Measurements from ENCODE around the gene TLDC2.
A peak's percentile ranks its signal among the peaks of the same experiment; 100 is the strongest.
"Not testable (repeated sequence)": the region's sequence is repeated elsewhere in the genome, so short reads cannot be mapped to it uniquely, and the experiment has no call there.

Gene TLDC2

DNA sequence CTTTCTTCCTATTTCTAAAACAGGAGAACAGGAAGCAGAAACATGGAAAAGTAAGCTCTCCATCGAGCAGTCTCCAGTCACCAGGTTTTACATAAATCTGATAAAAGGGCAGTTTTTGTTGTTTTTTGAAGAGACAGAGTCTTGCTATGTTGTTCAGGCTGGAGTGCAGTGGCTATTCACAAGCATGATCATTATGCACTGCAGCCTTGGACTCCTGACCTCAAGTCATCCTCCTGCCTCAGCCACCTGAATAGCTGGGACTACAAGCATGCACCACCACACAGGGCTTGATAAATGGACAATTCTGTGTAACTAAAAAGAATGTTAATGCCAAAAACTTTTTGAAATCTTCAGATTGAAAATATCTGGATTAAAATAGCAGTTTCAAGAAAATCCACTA lies 51.8 kb downstream of the TLDC2 start:
- Mint-ChIP-seq H3K4me1 (ENCODE audit: low read depth) (peaks cover 58% of the 10 kb centered on the region), H3K27ac (peak overlapping the region; percentile 29), H3K4me3 (no peak overlapping the region), H3K27me3 (no peaks in the 10 kb centered on the region), H3K36me3 (ENCODE audit: low read depth) (peaks cover 84% of the 10 kb centered on the region), H3K9me3 (no peaks in the 10 kb centered on the region)
- no peak for DNase-seq

DNA sequence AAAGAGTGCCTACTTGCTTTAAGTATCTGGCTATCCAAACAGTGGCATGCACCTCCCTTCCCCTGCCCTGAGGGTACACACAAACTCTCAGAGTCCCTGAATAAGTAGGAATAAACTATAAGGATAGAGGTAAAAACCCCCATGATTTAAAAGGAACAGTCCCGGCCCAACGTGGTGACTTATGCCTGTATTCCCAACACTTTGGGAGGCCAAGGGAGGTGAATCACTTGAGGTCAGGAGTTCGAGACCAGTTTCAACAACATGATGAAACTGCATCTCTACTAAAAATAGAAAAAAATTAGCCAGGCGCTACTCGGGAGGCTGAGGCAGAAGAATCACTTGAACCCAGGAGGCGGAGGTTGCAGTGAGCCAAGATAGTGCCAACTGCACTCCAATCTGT lies 53.4 kb downstream of the TLDC2 start:
- peak overlapping the region; percentile 91 for H3K27ac Mint-ChIP-seq
- H3K36me3 Mint-ChIP-seq (ENCODE audit: low read depth): peaks cover 86% of the 10 kb centered on the region
- no peaks in the 10 kb centered on the region for H3K27me3 Mint-ChIP-seq
- H3K4me3 Mint-ChIP-seq: no peak overlapping the region
- no peaks in the 10 kb centered on the region for H3K9me3 Mint-ChIP-seq
- peaks cover 59% of the 10 kb centered on the region for H3K4me1 Mint-ChIP-seq (ENCODE audit: low read depth)
- peak; percentile 21 for DNase-seq

DNA sequence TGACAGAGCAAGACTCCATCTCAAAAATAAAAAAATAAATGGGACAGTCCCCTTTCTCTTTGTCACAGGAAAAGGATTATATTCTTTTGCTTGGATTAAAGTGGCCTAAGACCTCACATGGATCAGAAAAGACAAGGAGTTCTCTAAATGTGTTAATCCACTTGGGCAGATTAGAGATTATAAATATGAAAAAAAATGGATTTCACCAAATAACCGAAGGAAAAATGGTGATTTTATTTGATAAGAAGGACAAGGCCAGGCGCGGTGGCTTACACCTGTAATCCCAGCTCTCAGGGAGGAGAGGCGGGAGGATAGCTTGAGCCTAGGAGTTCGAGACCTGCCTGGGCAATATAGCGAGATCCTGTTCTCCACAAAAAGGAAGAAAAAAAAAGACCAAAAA lies 53.8 kb downstream of the TLDC2 start:
- no peak for DNase-seq
- peaks cover 56% of the 10 kb centered on the region for H3K4me1 Mint-ChIP-seq (ENCODE audit: low read depth)
- peak overlapping the region; percentile 91 for H3K27ac Mint-ChIP-seq
- no peaks in the 10 kb centered on the region for H3K27me3 Mint-ChIP-seq
- peaks cover 84% of the 10 kb centered on the region for H3K36me3 Mint-ChIP-seq (ENCODE audit: low read depth)
- H3K9me3 Mint-ChIP-seq: no peaks in the 10 kb centered on the region
- no peak overlapping the region for H3K4me3 Mint-ChIP-seq

DNA sequence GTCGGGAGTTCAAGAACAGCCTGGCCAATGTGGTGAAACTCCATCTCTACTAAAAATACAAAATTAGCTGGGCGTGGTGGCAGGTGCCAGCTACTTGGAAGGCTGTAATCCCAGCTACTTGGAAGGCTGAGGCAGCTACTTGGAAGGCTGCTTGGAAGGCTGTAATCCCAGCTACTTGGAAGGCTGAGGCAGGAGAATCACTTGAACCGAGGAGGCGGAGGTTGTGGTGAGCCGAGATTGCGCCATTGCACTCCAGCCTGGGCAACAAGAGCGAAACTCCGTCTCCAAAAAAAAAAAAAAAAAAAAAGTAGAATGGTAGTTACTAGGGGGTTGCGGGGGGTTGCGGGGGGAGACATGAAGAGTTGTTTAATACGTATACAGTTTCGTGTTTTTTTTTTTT lies 56.1 kb downstream of the TLDC2 start:
- H3K27me3 Mint-ChIP-seq, H3K4me3 Mint-ChIP-seq, H3K9me3 Mint-ChIP-seq: not testable (repeated sequence)
- Mint-ChIP-seq H3K36me3 (ENCODE audit: low read depth) (peaks cover 82% of the 10 kb centered on the region), H3K27ac (peak overlapping the region; percentile 78), H3K4me1 (ENCODE audit: low read depth) (peaks cover 52% of the 10 kb centered on the region)
- DNase-seq: peak; percentile 27

DNA sequence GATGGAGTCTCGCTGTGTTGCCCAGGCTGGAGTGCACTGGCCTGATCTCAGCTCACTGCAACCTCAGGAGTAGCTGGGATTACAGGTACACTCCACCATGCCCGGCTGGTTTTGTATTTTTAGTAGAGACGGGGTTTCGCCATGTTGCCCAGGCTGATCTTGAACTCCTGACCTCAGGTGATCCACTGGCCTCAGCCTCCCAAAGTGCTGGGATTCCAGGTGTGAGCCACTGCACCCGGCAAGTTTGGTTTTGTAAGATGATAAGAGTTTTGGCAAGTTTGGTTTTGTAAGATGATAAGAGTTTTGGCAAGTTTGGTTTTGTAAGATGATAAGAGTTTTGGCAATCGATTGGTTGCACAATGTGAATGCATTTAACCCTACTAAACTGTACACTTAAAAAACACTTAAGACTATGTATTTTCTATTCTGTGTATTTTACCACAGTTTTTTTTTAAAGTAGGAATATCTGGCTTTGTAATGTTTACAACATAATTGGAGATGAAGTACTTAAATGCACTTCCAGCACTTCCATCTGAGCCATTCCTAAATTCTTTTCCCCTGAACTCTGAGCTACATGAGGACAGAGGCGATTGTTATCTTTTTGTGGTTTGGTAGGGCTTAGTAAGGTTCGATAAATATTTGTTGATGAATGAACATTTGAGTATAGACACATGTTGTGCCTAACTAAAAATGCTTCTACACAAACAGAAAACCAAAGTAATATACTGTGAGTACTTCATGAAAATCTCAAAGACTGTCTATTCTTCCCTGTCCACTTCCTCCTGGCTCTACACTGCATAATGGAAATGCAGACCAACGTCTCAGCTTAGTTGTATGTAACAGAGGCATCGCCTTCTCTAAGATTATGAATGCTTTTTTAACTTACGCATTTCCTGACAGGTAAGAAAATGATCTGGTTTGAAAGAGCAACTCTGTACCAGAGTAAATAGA lies 56.8 kb downstream of the TLDC2 start:
- Mint-ChIP-seq H3K27me3 (no peaks in the 10 kb centered on the region), H3K4me1 (ENCODE audit: low read depth) (peaks cover 59% of the 10 kb centered on the region), H3K9me3 (no peaks in the 10 kb centered on the region), H3K36me3 (ENCODE audit: low read depth) (peaks cover 82% of the 10 kb centered on the region), H3K27ac (peak overlapping the region; percentile 78), H3K4me3 (no peak overlapping the region)
- DNase-seq: peak; percentile 25

DNA sequence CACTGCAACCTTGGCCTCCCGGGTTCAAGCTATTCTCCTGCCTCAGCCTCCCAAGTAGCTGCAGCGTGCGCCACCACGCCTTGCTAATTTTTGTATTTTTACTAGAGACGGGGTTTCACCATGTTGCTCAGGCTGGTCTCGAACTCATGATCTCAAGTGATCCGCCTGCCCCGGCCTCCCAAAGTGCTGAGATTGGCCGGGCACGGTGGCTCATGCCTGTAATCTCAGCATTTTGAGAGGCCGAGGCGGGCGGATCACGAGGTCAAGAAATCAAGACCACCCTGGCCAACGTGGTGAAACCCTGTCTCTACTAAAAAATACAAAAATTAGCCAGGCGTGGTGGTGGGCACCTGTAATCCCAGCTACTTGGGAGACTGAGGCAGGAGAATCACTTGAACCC lies 57.6 kb downstream of the TLDC2 start:
- not testable (repeated sequence) for H3K27ac Mint-ChIP-seq, H3K9me3 Mint-ChIP-seq, H3K4me3 Mint-ChIP-seq, H3K27me3 Mint-ChIP-seq
- H3K4me1 Mint-ChIP-seq (ENCODE audit: low read depth): peaks cover 60% of the 10 kb centered on the region
- peak; percentile 13 for DNase-seq
- H3K36me3 Mint-ChIP-seq (ENCODE audit: low read depth): peaks cover 81% of the 10 kb centered on the region

DNA sequence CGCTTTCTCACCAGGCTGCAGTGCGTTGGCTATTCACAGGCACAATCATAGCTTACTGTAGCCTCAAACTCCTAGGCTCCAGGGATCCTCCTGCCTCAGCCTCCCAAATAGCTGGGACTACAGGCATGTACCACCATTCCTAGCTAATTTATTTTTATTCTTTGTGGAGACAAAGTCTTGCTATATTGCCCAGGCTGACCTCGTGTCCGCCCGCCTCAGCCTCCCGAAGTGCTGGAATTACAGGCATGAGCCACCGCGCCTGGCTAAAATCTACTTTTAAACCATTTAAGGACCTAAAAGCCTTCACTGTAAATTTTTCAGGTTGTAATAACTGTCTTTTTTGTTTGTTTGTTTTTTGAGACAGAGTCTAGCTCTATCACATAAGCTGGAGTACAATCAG lies 60.4 kb downstream of the TLDC2 start:
- peak; percentile 13 for DNase-seq
- Mint-ChIP-seq H3K4me1 (ENCODE audit: low read depth) (peaks cover 58% of the 10 kb centered on the region), H3K4me3 (no peak overlapping the region), H3K27ac (peak overlapping the region; percentile 52), H3K36me3 (ENCODE audit: low read depth) (peaks cover 74% of the 10 kb centered on the region), H3K27me3 (no peaks in the 10 kb centered on the region), H3K9me3 (no peaks in the 10 kb centered on the region)

DNA sequence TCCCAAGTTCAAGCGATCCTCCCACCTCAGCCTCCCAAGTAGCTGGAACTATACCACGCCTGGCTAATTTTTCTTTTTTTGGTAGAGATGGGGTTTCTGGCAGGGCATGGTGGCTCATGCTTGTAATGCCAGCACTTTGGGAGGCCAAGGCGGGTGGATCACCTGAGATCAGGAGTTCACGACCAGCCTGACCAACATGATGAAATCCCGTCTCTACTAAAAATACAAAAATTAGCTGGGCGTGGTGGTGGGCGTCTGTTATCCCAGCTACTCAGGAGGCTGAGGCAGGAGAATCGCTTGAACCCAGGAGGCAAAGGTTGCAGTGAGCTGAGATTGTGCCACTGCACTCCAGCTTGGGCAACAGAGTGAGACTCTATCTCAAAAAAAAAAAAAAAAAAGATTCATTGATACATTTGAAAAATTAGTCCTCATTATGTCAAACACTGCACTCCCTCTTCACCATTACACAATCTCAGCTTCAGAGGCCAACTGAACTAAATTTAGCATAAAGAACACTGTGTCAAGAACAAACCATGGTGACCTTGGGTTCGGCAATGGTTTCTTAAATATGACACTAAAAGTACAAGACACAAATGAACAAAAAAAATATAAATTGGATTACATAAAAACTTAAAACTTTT lies 60.9 kb downstream of the TLDC2 start:
- H3K9me3 Mint-ChIP-seq, H3K4me3 Mint-ChIP-seq, H3K27me3 Mint-ChIP-seq: not testable (repeated sequence)
- peak overlapping the region; percentile 71 for H3K27ac Mint-ChIP-seq
- peak; percentile 14 for DNase-seq
- peaks cover 74% of the 10 kb centered on the region for H3K36me3 Mint-ChIP-seq (ENCODE audit: low read depth)
- peaks cover 59% of the 10 kb centered on the region for H3K4me1 Mint-ChIP-seq (ENCODE audit: low read depth)

DNA sequence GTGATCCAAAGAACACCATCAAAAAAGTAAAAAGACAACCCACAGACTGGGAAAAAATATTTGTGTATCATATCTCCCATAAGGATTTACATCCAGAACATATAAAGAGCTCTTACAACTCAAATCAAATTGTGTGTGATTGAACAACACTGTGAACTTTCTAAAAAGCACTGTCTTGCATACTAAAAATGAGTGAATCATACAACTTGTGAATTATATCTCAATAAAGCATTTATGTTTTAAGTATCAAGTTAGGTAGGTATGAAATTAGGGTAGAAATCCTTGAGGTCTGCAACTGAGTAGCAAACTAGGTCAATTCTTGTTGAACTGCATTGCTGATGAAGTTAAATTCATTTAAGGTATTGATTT lies 61.4 kb downstream of the TLDC2 start:
- H3K4me1 Mint-ChIP-seq (ENCODE audit: low read depth): peaks cover 62% of the 10 kb centered on the region
- peaks cover 72% of the 10 kb centered on the region for H3K36me3 Mint-ChIP-seq (ENCODE audit: low read depth)

DNA sequence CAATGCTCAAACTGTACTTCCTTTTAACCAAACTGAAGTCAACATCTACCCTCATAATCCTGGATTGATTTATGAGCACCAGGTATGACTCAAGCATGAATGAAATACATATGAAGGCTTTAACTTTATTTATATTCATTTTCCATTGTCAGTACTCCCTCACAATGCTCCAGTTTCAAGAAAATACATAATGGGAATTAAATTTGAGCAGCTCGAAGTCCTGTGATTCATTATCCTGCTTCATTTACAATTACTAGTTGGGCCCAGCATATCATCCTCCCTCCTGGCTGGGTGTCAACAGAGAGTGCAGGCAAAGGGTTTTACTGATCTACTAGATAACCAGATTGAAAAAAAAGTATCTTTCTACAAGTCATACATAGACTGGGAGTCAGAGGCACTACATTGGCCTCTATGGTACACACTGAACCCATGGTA lies 65.5 kb downstream of the TLDC2 start:
- no peaks in the 10 kb centered on the region for H3K27me3 Mint-ChIP-seq
- peak overlapping the region; percentile 87 for H3K27ac Mint-ChIP-seq
- H3K36me3 Mint-ChIP-seq (ENCODE audit: low read depth): peaks cover 83% of the 10 kb centered on the region
- peaks cover 74% of the 10 kb centered on the region for H3K4me1 Mint-ChIP-seq (ENCODE audit: low read depth)
- peak; percentile 21 for DNase-seq
- H3K4me3 Mint-ChIP-seq: peak overlapping the region; percentile 6
- no peaks in the 10 kb centered on the region for H3K9me3 Mint-ChIP-seq

More for the DNA sequence above, 61.4 kb downstream of the TLDC2 start:
- Mint-ChIP-seq H3K27me3 (no peaks in the 10 kb centered on the region), H3K9me3 (no peaks in the 10 kb centered on the region), H3K4me3 (no peak overlapping the region), H3K27ac (peak overlapping the region; percentile 71)
- DNase-seq: no peak
